ENCODE data around the gene NCOA6.

- TF ChIP-seq CTCF (IDR thresholded peaks at IDR 0.05) (no peak), POLR2AphosphoS5 (IDR thresholded peaks at IDR 0.05; ENCODE audit: insufficient read depth in 1 of 2, low read depth in 1 of 2) (no peak), POLR2A (IDR thresholded peaks at IDR 0.05) (no peak)
Observed at GRCh38 chr20:34754611-34755010, 70.8 kb downstream of the NCOA6 start.
